ENCODE results near the gene TMEM176B.

Gene TMEM176B

DNA sequence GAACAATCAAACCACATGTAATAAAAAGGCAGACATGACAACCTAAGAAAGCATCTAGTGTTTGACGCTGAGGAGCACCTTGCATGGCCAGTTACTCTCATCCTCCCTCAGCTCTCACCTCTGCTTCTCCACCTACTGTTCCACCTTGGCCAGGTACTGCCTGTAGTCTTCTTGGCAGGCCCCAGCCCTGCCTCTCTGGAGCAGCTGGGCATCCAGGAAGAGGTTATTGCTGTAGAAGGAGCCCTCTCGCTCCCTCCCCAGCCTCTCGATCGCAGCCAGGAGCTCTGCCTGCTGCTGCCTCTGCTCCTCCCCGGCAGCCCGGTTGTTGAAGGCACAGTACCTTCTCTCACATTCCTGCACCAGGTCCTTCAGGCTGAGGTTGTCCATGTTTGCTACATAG, 53.2 kb downstream of the TMEM176B start:
- no peak for DNase-seq

DNA sequence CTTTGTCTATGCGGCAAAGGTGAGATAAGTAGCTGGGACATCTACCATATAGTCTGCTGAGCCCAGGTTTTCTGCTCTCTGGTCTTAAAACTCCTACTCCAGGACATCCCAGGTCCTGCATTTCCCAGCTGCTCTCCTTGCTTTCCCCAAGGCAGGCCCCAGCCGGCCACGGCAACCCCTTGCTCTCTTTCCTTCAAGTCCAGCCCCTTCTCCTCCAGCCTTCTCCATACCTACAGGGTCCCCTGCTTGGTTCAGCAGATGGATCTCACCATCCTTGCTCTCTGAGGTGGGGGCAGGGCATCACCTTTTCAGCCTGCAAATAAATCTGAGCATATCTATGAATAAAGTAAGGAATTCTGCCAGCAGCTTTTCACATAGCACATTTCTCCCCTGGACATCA, 54.3 kb downstream of the TMEM176B start:
- DNase-seq: no peak

DNA sequence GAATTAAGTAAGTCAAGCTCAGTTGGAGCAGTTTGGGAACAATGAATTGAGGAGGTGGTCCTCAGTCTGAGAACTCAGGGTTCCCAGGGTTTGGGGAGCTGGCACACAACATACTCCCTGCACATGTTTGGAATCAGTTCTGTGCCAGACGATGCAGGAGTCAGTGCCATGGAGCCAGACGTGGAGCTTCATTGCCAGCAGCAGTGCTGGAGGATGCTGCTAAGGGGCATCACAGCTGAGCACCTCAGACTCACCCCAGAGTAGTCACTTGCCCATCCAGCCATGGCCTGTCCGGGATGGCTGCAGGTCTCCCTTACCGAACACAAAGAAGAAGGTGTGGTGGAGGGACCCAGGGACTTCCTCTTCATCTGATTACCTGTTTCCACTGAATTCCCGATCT, 55.1 kb downstream of the TMEM176B start:
- no peak for DNase-seq

DNA sequence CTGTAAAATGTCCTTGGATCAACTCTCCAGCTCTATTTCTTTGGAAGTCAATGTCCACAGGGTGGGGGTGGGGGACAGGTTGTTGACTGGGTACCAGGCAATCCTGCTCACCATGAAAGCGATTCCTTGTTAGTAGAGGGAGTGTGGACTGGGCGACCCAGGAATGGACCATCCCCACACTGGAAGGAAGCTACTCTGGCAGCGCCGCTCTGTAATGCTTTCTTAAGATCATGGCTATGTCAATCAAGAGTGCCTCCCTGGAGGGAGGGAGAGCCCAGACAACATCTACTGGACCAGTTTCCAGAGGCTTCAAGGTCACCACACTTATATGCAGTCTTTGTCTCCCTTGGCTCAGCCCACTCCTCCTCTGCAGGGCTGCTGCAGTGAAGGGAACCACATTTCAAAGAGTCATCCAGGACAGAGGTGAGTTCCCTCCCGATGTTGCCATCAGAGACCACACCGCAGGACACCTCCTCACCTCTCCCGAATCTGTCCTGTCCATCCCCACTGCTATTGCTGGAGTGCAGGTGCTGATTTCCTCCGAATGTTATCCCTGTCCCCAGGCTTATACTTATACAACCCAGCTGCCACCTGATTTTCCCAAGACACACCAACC, 56.0 kb downstream of the TMEM176B start:
- DNase-seq: no peak

DNA sequence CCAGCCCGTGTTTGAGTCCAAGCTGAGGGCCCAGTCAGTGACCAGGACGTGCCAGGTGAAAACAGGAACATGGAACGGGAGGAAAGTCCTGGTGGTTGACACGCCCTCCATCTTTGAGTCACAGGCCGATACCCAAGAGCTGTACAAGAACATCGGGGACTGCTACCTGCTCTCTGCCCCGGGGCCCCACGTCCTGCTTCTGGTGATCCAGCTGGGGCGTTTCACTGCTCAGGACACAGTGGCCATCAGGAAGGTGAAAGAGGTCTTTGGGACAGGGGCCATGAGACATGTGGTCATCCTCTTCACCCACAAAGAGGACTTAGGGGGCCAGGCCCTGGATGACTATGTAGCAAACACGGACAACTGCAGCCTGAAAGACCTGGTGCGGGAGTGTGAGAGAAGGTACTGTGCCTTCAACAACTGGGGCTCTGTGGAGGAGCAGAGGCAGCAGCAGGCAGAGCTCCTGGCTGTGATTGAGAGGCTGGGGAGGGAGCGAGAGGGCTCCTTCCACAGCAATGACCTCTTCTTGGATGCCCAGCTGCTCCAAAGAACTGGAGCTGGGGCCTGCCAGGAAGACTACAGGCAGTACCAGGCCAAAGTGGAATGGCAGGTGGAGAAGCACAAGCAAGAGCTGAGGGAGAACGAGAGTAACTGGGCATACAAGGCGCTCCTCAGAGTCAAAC, 57.7 kb downstream of the TMEM176B start:
- no peak for DNase-seq
